Measurements from ENCODE around the gene SPINK8.

DNA sequence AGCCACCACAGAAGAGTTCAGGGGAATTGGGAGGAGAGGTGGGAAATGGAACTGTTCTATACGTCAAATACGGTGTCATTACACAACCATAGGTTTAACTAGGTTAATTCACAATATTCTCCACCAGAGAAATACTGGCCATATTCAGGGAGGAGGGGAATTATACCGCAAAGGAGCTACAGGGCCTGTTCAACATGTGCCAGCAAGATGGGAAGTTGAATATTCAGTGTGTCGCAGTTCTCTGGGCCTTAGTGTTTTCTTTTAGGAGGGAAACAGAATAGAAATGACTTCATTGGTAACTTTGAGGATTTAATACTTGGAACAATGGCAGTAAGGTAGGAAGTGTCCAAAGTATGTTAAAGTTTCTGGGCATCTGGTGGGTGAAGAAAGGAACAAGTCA is 20.5 kb upstream of the SPINK8 start:
- TF ChIP-seq EZH2 (IDR thresholded peaks at IDR 0.05; ENCODE audit: insufficient read depth, poor library complexity, severe bottlenecking): no peak
- no peak for TF ChIP-seq EZH2phosphoT487 (IDR thresholded peaks at IDR 0.05; ENCODE audit: insufficient read depth, low read depth)
